Testis (tissue), 5 donors: ENCODE data around the gene SHISA6. TPM values are rescaled to one million over a fixed set of nuclear protein-coding genes. Genes with fewer than 3 reads are reported as not detected.

Experiments used
- DNase-seq: peaks from one replicate; pipeline ENCODE4 v3.0.0-alpha.2; 2019
- H3K27ac ChIP-seq, 2 donors: fragments of 200-600 bp; sonication (generic); one replicate each; pipeline ENCODE4 v1.5.1; 2019
- H3K27me3 ChIP-seq: fragments of 200-600 bp; sonication (generic); one replicate; pipeline ENCODE4 v1.5.1; 2019
- H3K36me3 ChIP-seq: fragments of 200-600 bp; sonication (generic); one replicate; pipeline ENCODE4 v1.5.1; 2017; ENCODE audit warnings: low read depth; ENCODE audit errors: missing control alignments
- H3K4me1 ChIP-seq: fragments of 200-600 bp; sonication (generic); one replicate; pipeline ENCODE4 v1.5.1; 2019
- H3K4me3 ChIP-seq, 2 donors: fragments of 200-600 bp; sonication (generic); one replicate each; pipeline ENCODE4 v1.5.1; 2017 to 2019
- H3K9me3 ChIP-seq: fragments of 200-600 bp; sonication (generic); one replicate; pipeline ENCODE4 v1.5.1; 2017
- POLR2A ChIP-seq: fragments of 450-650 bp; IDR thresholded peaks from one replicate; pipeline ENCODE4 v1.6.1; 2017; ENCODE audit warnings: antibody characterized with exemption, mild to moderate bottlenecking, moderate library complexity
- WGBS, 2 donors: methylation state at CpG; one replicate each; pipeline ENCODE4 v1.1.5; 2018; 5-methylcytosine and 5-hydroxymethylcytosine counted together
- intact Hi-C: fragments of 100-400 bp; cut with DNase I; formaldehyde crosslinking; loops from one replicate; pipeline ENCODE4 v1.15.1; 2023; ENCODE audit warnings: low total_unique reads
- long read RNA-seq, 2 donors: transcript quantifications; one replicate each; lab custom pipeline, GENCODE V29; 2026
- polyA plus RNA-seq: library from polyadenylated mRNA; stranded (reverse); fragments of 350-450 nt; fragmentation: Illumina TruSeq; extraction: RNeasy Lipid Tissue Mini Kit (QIAGEN cat#74804); gene quantifications from one replicate; pipeline ENCODE4 v1.2.3, GENCODE V29; 2014; ENCODE audit warnings: low read depth, low replicate concordance; ENCODE audit not compliant: insufficient read depth
- total RNA-seq, 2 donors: library from RNA; depleted of rRNA; stranded (reverse); fragments of >200 nt; gene quantifications; one replicate each; pipeline ENCODE4 v1.2.3, GENCODE V29; 2016
- TF ChIP-seq, protein P1 (sequence below), 3 experiments: fragments of 450-650 bp in 2 of 3; fragments of 200-600 bp in 1 of 3; sonication (generic) in 1 of 3; IDR thresholded peaks; one replicate each; pipeline ENCODE4 v1.5.1; 2016 to 2019; ENCODE audit warnings: antibody characterized with exemption in 3 of 3, mild to moderate bottlenecking in 2 of 3, moderate library complexity in 1 of 3

SHISA6 gene
- total RNA-seq (10 to 100 TPM in 1 of 2 donors, 1 to 10 TPM in 1; 7.5 to 10.3 TPM), polyA plus RNA-seq (4.0 TPM)
- long read RNA-seq, donor 1, result 0 reads
- long read RNA-seq, donor 2, result 0 reads

DNA sequence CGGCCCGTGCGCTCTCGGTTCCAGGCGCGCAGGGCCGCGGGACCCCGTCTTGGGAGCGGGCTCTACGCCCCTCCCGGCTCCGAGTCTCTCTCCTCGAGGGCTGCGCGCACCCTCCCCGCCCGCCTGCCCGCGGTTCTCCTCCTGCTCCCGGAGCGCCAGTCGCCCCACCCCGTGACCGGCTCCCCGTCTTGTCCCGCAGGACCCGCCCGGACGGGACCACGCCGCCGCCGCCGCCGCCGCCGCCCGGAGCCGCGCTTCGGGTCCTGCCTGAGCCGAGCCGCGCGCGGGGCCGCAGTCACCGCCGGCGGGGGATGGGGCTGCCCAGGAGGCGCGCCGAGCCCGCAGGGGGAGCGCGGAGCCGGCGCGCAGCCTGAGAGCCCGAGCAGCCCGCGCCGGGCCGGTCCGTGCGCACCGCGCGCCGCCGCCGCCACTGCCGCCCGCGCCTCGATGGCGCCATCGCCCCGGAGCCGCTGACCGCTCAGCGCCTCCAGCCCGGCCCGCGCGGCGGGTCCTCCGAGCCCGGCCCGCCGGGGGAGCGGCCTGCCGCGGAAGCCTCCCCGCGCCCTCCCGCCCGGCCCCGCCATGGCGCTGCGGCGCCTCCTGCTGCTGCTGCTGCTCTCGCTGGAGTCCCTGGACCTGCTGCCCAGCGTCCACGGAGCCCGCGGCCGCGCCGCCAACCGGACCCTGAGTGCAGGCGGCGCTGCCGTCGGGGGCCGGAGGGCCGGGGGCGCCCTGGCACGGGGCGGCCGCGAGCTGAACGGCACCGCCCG lies at the start of gene SHISA6:
TSS of gene SHISA6 (plus strand) at position 373 of the 770 bp plus-strand sequence.
- no peaks in the 10 kb centered on the region for H3K27me3 ChIP-seq
- H3K27ac ChIP-seq, result peak within 1 kb of the TSS; percentile 1 to 59
- peak; percentile 40 for DNase-seq
- H3K4me3 ChIP-seq, result peak within 1 kb of the TSS; percentile 54 to 56
- no peak for TF ChIP-seq POLR2A
- TF ChIP-seq, protein P1, sequence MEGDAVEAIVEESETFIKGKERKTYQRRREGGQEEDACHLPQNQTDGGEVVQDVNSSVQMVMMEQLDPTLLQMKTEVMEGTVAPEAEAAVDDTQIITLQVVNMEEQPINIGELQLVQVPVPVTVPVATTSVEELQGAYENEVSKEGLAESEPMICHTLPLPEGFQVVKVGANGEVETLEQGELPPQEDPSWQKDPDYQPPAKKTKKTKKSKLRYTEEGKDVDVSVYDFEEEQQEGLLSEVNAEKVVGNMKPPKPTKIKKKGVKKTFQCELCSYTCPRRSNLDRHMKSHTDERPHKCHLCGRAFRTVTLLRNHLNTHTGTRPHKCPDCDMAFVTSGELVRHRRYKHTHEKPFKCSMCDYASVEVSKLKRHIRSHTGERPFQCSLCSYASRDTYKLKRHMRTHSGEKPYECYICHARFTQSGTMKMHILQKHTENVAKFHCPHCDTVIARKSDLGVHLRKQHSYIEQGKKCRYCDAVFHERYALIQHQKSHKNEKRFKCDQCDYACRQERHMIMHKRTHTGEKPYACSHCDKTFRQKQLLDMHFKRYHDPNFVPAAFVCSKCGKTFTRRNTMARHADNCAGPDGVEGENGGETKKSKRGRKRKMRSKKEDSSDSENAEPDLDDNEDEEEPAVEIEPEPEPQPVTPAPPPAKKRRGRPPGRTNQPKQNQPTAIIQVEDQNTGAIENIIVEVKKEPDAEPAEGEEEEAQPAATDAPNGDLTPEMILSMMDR (IDR thresholded peaks at IDR 0.05), result no peak
- 1 to 2% methylated on average over 9 to 43 of the region's 126 CpGs for WGBS, 2 donors
- H3K4me1 ChIP-seq, result no peaks in the 10 kb centered on the region
- no peaks in the 10 kb centered on the region for H3K9me3 ChIP-seq
- H3K36me3 ChIP-seq, result no peaks in the 10 kb centered on the region
- intact Hi-C loops, result no loop called here

- no peaks in the 10 kb centered on the region for H3K36me3 ChIP-seq
- no peak for DNase-seq
- WGBS, 2 donors, result 90 to 94% methylated on average over 2 of the region's 2 CpGs
- no peak overlapping the region for H3K4me3 ChIP-seq
- intact Hi-C loops, result no loop called here
- no peak for TF ChIP-seq POLR2A
- TF ChIP-seq, protein P1 (IDR thresholded peaks at IDR 0.05), result no peak
- no peaks in the 10 kb centered on the region for H3K27me3 ChIP-seq
- H3K27ac ChIP-seq, result no peak overlapping the region
- H3K9me3 ChIP-seq, result no peaks in the 10 kb centered on the region
- no peaks in the 10 kb centered on the region for H3K4me1 ChIP-seq
Measured at GRCh38 chr17:11195801-11196200, 45.2 kb upstream of the SHISA6 start.

GRCh38 chr17:11204991-11205390 lies 36.0 kb upstream of the SHISA6 start:
- WGBS, 2 donors, result 76 to 78% methylated on average over 3 of the region's 3 CpGs
- Histone ChIP-seq H3K4me1 (no peaks in the 10 kb centered on the region), H3K36me3 (no peaks in the 10 kb centered on the region), H3K27me3 (no peaks in the 10 kb centered on the region), H3K9me3 (no peaks in the 10 kb centered on the region), H3K27ac (no peak overlapping the region), H3K4me3 (no peak overlapping the region)
- no peak for DNase-seq
- TF ChIP-seq, protein P1 (IDR thresholded peaks at IDR 0.05), result no peak
- TF ChIP-seq POLR2A, result no peak
- intact Hi-C loops, result no loop called here

DNA sequence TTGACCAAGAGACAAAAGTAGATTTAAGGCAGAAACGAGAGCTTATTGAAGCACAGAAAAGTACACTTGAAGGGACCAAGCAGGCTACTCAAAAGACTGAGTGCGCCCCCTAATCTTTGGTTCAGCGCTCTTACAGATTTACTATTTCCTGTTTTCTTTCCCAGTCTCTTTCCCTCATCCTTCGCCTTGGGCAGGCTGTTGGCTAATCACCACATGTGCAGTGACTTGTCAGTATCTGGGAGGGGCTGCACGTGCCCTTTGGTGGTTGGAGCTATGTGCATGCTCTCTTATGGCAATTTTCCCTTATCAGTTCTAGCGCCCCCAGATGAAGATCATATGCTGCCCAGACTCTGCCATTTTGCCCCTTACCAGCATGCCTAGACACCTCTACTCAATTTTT lies 35.4 kb upstream of the SHISA6 start:
- H3K9me3 ChIP-seq, result no peaks in the 10 kb centered on the region
- intact Hi-C loops, result no loop called here
- H3K4me3 ChIP-seq, result no peak overlapping the region
- no peak for TF ChIP-seq POLR2A
- TF ChIP-seq, protein P1 (IDR thresholded peaks at IDR 0.05), result no peak
- no peaks in the 10 kb centered on the region for H3K27me3 ChIP-seq
- WGBS, 2 donors, result 57 to 84% methylated on average over 6 of the region's 6 CpGs
- no peak for DNase-seq
- H3K4me1 ChIP-seq, result no peaks in the 10 kb centered on the region
- no peaks in the 10 kb centered on the region for H3K36me3 ChIP-seq
- no peak overlapping the region for H3K27ac ChIP-seq
